Neural cell (in vitro differentiated cells): Measurements from ENCODE around the gene RAB44. TPM values are rescaled to one million over a fixed set of nuclear protein-coding genes. Genes with fewer than 3 reads are reported as not detected.

Experiments
- H2AFZ ChIP-seq: fragments of 200-600, 300-800 bp; sonication (generic), shearing (Covaris generic); 2 replicates; pipeline ENCODE4 v1.6.0; 2014; ENCODE audit warnings: low read depth, mild to moderate bottlenecking, antibody characterized with exemption, low read length, moderate library complexity
- H3F3A ChIP-seq: fragments of 200-600 bp; shearing (Covaris generic); 2 replicates; pipeline ENCODE4 v1.6.1; 2016; ENCODE audit warnings: mild to moderate bottlenecking, moderate library complexity, mixed read lengths, antibody characterized with exemption, low read length; ENCODE audit not compliant: insufficient read depth, poor library complexity, severe bottlenecking
- H3K27ac ChIP-seq: fragments of 200-600, 300-800 bp; sonication (generic), shearing (Covaris generic); 2 replicates; pipeline ENCODE4 v1.5.1; 2014; ENCODE audit warnings: mild to moderate bottlenecking, low read length, moderate library complexity
- H3K27me3 ChIP-seq: fragments of 300-800, 200-600 bp; sonication (generic), shearing (Covaris generic); 2 replicates; pipeline ENCODE4 v1.6.0; 2014; ENCODE audit warnings: mild to moderate bottlenecking, low read depth, low read length, moderate library complexity; ENCODE audit not compliant: insufficient read depth
- H3K36me3 ChIP-seq: fragments of 300-800, 200-600 bp; sonication (generic), shearing (Covaris generic); 2 replicates; pipeline ENCODE4 v1.5.1; 2014; ENCODE audit warnings: mild to moderate bottlenecking, antibody characterized with exemption, low read length, moderate library complexity; ENCODE audit not compliant: insufficient read depth
- H3K4me2 ChIP-seq: fragments of 300-800, 200-600 bp; sonication (generic), shearing (Covaris generic); 2 replicates; pipeline ENCODE4 v1.6.0; 2014; ENCODE audit warnings: mild to moderate bottlenecking, low read length
- H3K4me3 ChIP-seq: fragments of 300-800, 200-600 bp; sonication (generic), shearing (Covaris generic); 2 replicates; pipeline ENCODE4 v1.5.1; 2014; ENCODE audit warnings: mild to moderate bottlenecking, low read length, moderate library complexity
- H3K79me2 ChIP-seq: fragments of 200-600 bp; shearing (Covaris generic); replicated peaks from 2 replicates; pipeline ENCODE4 v1.6.0; 2014; ENCODE audit warnings: mild to moderate bottlenecking, low read length, moderate library complexity; ENCODE audit not compliant: insufficient read depth
- H3K9ac ChIP-seq: fragments of 300-800, 200-600 bp; sonication (generic), shearing (Covaris generic); 2 replicates; pipeline ENCODE4 v1.6.1; 2016; ENCODE audit warnings: mild to moderate bottlenecking, low read length, mixed read lengths
- H3K9me2 ChIP-seq: fragments of 200-600 bp; shearing (Covaris generic); 2 replicates; pipeline ENCODE4 v1.6.1; 2016; ENCODE audit warnings: mild to moderate bottlenecking, low read length, mixed read lengths; ENCODE audit not compliant: insufficient read depth
- H3K9me3 ChIP-seq: fragments of 200-600, 300-800 bp; sonication (generic), shearing (Covaris generic); 2 replicates; pipeline ENCODE4 v1.6.1; 2016; ENCODE audit warnings: mild to moderate bottlenecking, mixed run types, low read length, moderate library complexity, mixed read lengths
- H4K20me1 ChIP-seq: fragments of 200-600 bp; shearing (Covaris generic); 2 replicates; pipeline ENCODE4 v1.6.1; 2016; ENCODE audit warnings: mild to moderate bottlenecking, mixed run types; ENCODE audit not compliant: insufficient read depth
- CTCF ChIP-seq: fragments of 450-650 bp; IDR thresholded peaks from 2 replicates; pipeline ENCODE4 v1.5.1; 2014; ENCODE audit warnings: antibody characterized with exemption, mild to moderate bottlenecking, moderate library complexity; ENCODE audit not compliant: poor library complexity, severe bottlenecking
- EP300 ChIP-seq: fragments of 450-650 bp; conservative IDR thresholded peaks from 2 replicates; pipeline ENCODE4 v1.6.1; 2014; ENCODE audit warnings: antibody characterized with exemption, mild to moderate bottlenecking, moderate library complexity; ENCODE audit not compliant: poor library complexity, severe bottlenecking
- EZH2 ChIP-seq: fragments of 200-600, 300-800 bp; shearing (Covaris generic), sonication (generic); IDR thresholded peaks from 2 replicates; pipeline ENCODE4 v1.6.1; 2014; ENCODE audit warnings: antibody characterized with exemption, low read length, borderline replicate concordance, mild to moderate bottlenecking; ENCODE audit not compliant: insufficient read depth, poor library complexity, severe bottlenecking
- MXI1 ChIP-seq: fragments of 450-650 bp; conservative IDR thresholded peaks from 2 replicates; pipeline ENCODE4 v1.6.1; 2014; ENCODE audit warnings: antibody characterized with exemption, mild to moderate bottlenecking; ENCODE audit not compliant: poor library complexity, severe bottlenecking
- POLR2AphosphoS5 ChIP-seq: IDR thresholded peaks from 2 replicates; pipeline ENCODE4 v1.6.1; 2012
- RAD21 ChIP-seq: fragments of 450-650 bp; conservative IDR thresholded peaks from 2 replicates; pipeline ENCODE4 v1.6.1; 2014; ENCODE audit warnings: antibody characterized with exemption, mild to moderate bottlenecking, moderate library complexity
- REST ChIP-seq: IDR thresholded peaks from 2 replicates; pipeline ENCODE4 v1.6.1; 2012; ENCODE audit warnings: borderline replicate concordance
- SMC3 ChIP-seq: fragments of 450-650 bp; conservative IDR thresholded peaks from 2 replicates; pipeline ENCODE4 v1.6.1; 2014; ENCODE audit warnings: antibody characterized with exemption, mild to moderate bottlenecking, moderate library complexity; ENCODE audit not compliant: poor library complexity
- TAF1 ChIP-seq: IDR thresholded peaks from 2 replicates; pipeline ENCODE4 v1.6.1; 2012; ENCODE audit warnings: low read depth
- polyA plus RNA-seq: library from polyadenylated mRNA; depleted of rRNA; stranded (reverse); fragments of >200 nt; gene quantifications from 2 replicates; pipeline ENCODE4 v1.2.3, GENCODE V29; 2014

RAB44 gene
- polyA plus RNA-seq, 1 donor from 2014 or later: not detected

DNA sequence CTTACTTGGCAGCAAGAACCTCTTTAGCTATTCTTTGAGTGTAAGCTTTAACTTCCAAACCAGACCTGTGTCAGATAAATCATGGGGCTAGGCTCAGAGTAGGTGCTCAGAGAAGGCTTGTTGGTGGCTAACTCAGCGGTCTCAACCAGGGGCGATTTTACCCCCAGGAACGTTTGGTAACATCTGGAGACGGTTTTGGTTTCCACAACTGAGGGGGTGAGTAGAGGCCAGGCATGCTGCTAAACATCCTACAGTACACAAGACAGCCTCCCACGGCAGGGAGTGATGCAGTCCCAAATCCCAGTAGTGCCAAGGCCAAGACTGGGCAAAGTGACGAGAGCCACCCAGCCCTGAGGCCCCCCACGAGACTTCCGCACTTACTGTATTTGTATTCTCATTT, 59.2 kb downstream of the RAB44 start:
- H3K4me2 ChIP-seq: no peak overlapping the region
- H3K79me2 ChIP-seq: no peaks in the 10 kb centered on the region
- H3K9me2 ChIP-seq: no peaks in the 10 kb centered on the region
- H3K27ac ChIP-seq: no peak overlapping the region
- no peaks in the 10 kb centered on the region for H4K20me1 ChIP-seq
- H3K9me3 ChIP-seq: no peaks in the 10 kb centered on the region
- no peak overlapping the region for H3K4me3 ChIP-seq
- H2AFZ ChIP-seq: no peak overlapping the region
- no peaks in the 10 kb centered on the region for H3K27me3 ChIP-seq
- H3F3A ChIP-seq: no peaks in the 10 kb centered on the region
- no peaks in the 10 kb centered on the region for H3K36me3 ChIP-seq
- no peak overlapping the region for H3K9ac ChIP-seq
- TF ChIP-seq CTCF (no peak), EZH2 (no peak), EP300 (no peak), SMC3 (no peak), POLR2AphosphoS5 (no peak), RAD21 (no peak), REST (no peak), MXI1 (no peak), TAF1 (no peak)

- Histone ChIP-seq H2AFZ (no peak overlapping the region), H3F3A (no peaks in the 10 kb centered on the region), H4K20me1 (no peaks in the 10 kb centered on the region), H3K9me2 (no peaks in the 10 kb centered on the region), H3K27me3 (no peaks in the 10 kb centered on the region), H3K36me3 (no peaks in the 10 kb centered on the region), H3K9ac (no peak overlapping the region), H3K4me2 (no peak overlapping the region), H3K4me3 (no peak overlapping the region), H3K79me2 (no peaks in the 10 kb centered on the region), H3K27ac (no peak overlapping the region), H3K9me3 (no peaks in the 10 kb centered on the region)
- TF ChIP-seq CTCF (no peak), RAD21 (no peak), EZH2 (no peak), SMC3 (no peak), TAF1 (no peak)
Measured at GRCh38 chr6:36757206-36757605, 59.6 kb downstream of the RAB44 start.
